Measurements from ENCODE around the gene ADCY7. TPM values are rescaled to one million over a fixed set of nuclear protein-coding genes. Genes with fewer than 3 reads are reported as not detected.

Gene ADCY7
- total RNA-seq, 1 donor from 2014 or later = 16.7 TPM

GRCh38 chr16:50248845-50249244, 17.5 kb upstream of the ADCY7 start:
- Mint-ChIP-seq H3K4me3 (ENCODE audit: unreplicated experiment) (no peak overlapping the region), H3K27ac (ENCODE audit: unreplicated experiment) (no peak overlapping the region)

GRCh38 chr16:50251375-50252081, 14.8 kb upstream of the ADCY7 start:
- peaks cover 8% of the 10 kb centered on the region for H3K27me3 Mint-ChIP-seq (ENCODE audit: unreplicated experiment)
- peaks cover 4% of the 10 kb centered on the region for H3K9me3 Mint-ChIP-seq (ENCODE audit: unreplicated experiment)
- H3K27ac Mint-ChIP-seq (ENCODE audit: unreplicated experiment) = no peak overlapping the region
- no peaks in the 10 kb centered on the region for H3K36me3 Mint-ChIP-seq (ENCODE audit: unreplicated experiment)
- peaks cover 11% of the 10 kb centered on the region for H3K4me1 Mint-ChIP-seq (ENCODE audit: low read depth, unreplicated experiment)
- no peak for TF ChIP-seq CTCF (IDR thresholded peaks at IDR 0.05; ENCODE audit: partially characterized antibody, unreplicated experiment)
- DNase-seq = no peak
- H3K4me3 Mint-ChIP-seq (ENCODE audit: unreplicated experiment) = no peak overlapping the region

More at GRCh38 chr16:50248845-50249244, 17.5 kb upstream of the ADCY7 start:
- no peak for DNase-seq
- Mint-ChIP-seq H3K36me3 (ENCODE audit: unreplicated experiment) (no peaks in the 10 kb centered on the region), H3K27me3 (ENCODE audit: unreplicated experiment) (peaks cover 8% of the 10 kb centered on the region), H3K9me3 (ENCODE audit: unreplicated experiment) (peaks cover 2% of the 10 kb centered on the region), H3K4me1 (ENCODE audit: low read depth, unreplicated experiment) (peaks cover 6% of the 10 kb centered on the region)
- TF ChIP-seq CTCF (IDR thresholded peaks at IDR 0.05; ENCODE audit: partially characterized antibody, unreplicated experiment) = no peak

- Mint-ChIP-seq H3K4me3 (ENCODE audit: unreplicated experiment) (no peak overlapping the region), H3K4me1 (ENCODE audit: low read depth, unreplicated experiment) (peaks cover 12% of the 10 kb centered on the region), H3K36me3 (ENCODE audit: unreplicated experiment) (no peaks in the 10 kb centered on the region), H3K9me3 (ENCODE audit: unreplicated experiment) (peaks cover 4% of the 10 kb centered on the region), H3K27ac (ENCODE audit: unreplicated experiment) (no peak overlapping the region), H3K27me3 (ENCODE audit: unreplicated experiment) (peaks cover 6% of the 10 kb centered on the region)
- DNase-seq = no peak
- TF ChIP-seq CTCF (IDR thresholded peaks at IDR 0.05; ENCODE audit: partially characterized antibody, unreplicated experiment) = no peak
These were observed 14.2 kb upstream of the ADCY7 start for GRCh38 chr16:50252082-50252611.

GRCh38 chr16:50252874-50253513, 13.4 kb upstream of the ADCY7 start:
- peaks cover 2% of the 10 kb centered on the region for H3K9me3 Mint-ChIP-seq (ENCODE audit: unreplicated experiment)
- H3K27me3 Mint-ChIP-seq (ENCODE audit: unreplicated experiment) = peaks cover 2% of the 10 kb centered on the region
- no peak for DNase-seq
- TF ChIP-seq CTCF (IDR thresholded peaks at IDR 0.05; ENCODE audit: partially characterized antibody, unreplicated experiment) = no peak
- H3K4me1 Mint-ChIP-seq (ENCODE audit: low read depth, unreplicated experiment) = peaks cover 12% of the 10 kb centered on the region
- no peaks in the 10 kb centered on the region for H3K36me3 Mint-ChIP-seq (ENCODE audit: unreplicated experiment)
- no peak overlapping the region for H3K27ac Mint-ChIP-seq (ENCODE audit: unreplicated experiment)
- H3K4me3 Mint-ChIP-seq (ENCODE audit: unreplicated experiment) = no peak overlapping the region

- Mint-ChIP-seq H3K36me3 (ENCODE audit: unreplicated experiment) (no peaks in the 10 kb centered on the region), H3K27ac (ENCODE audit: unreplicated experiment) (no peak overlapping the region), H3K27me3 (ENCODE audit: unreplicated experiment) (peaks cover 2% of the 10 kb centered on the region), H3K4me3 (ENCODE audit: unreplicated experiment) (no peak overlapping the region), H3K4me1 (ENCODE audit: low read depth, unreplicated experiment) (peaks cover 9% of the 10 kb centered on the region), H3K9me3 (ENCODE audit: unreplicated experiment) (peaks cover 2% of the 10 kb centered on the region)
- DNase-seq = no peak
- TF ChIP-seq CTCF (IDR thresholded peaks at IDR 0.05; ENCODE audit: partially characterized antibody, unreplicated experiment) = no peak
These were observed 12.8 kb upstream of the ADCY7 start for GRCh38 chr16:50253514-50253910.

Data from glutamatergic neuron (in vitro differentiated cells).